Natural killer cell treated with Interleukin-12 subunit alpha and Interleukin-12 subunit beta and Interleukin-15 and Interleukin-18, amount 100 ng/mL, for 72 hours (primary cell): ENCODE measurements around the gene DDX3Y. TPM values are rescaled to one million over a fixed set of nuclear protein-coding genes. Genes with fewer than 3 reads are reported as not detected.
A peak's percentile ranks its signal among the peaks of the same experiment; 100 is the strongest.

Experiments
- ATAC-seq, 2 donors: fragments of 150-1000 bp; cut with Tn5 transposase in 1 of 2; sonication (Bioruptor Pico), chemical (Tn5 transposase) in 1 of 2; 2 replicates each; pipeline ENCODE4 v1.10.0; 2021
- DNase-seq: peaks from one replicate; pipeline ENCODE4 v3.0.0; 2022; ENCODE audit warnings: low spot score
- H3K27ac Mint-ChIP-seq, 2 donors: 1 replicate in 1 of 2; 2 replicates in 1 of 2; pipeline ENCODE4 v1.8.0; 2022; ENCODE audit warnings: mixed read lengths in 2 of 2, mild to moderate bottlenecking in 1 of 2, moderate library complexity in 1 of 2
- H3K27me3 Mint-ChIP-seq, 2 donors: 1 replicate in 1 of 2; 2 replicates in 1 of 2; pipeline ENCODE4 v1.8.0; 2022; ENCODE audit warnings: mixed read lengths in 2 of 2
- H3K36me3 Mint-ChIP-seq: one replicate; pipeline ENCODE4 v1.8.0; 2022; ENCODE audit warnings: mixed read lengths
- H3K4me1 Mint-ChIP-seq, 2 donors: 1 replicate in 1 of 2; 2 replicates in 1 of 2; pipeline ENCODE4 v1.8.0; 2022; ENCODE audit warnings: low read depth in 2 of 2, mixed read lengths in 2 of 2, mild to moderate bottlenecking in 1 of 2
- H3K4me3 Mint-ChIP-seq: one replicate; pipeline ENCODE4 v1.8.0; 2022; ENCODE audit warnings: mixed read lengths
- H3K9me3 Mint-ChIP-seq: 2 replicates; pipeline ENCODE4 v1.8.0; 2022; ENCODE audit warnings: mixed read lengths
- total RNA-seq, 2 donors: library from RNA; stranded (reverse); gene quantifications; one replicate each; pipeline ENCODE4 v1.2.3, GENCODE V29; 2022

The DDX3Y gene
- 10 to 100 TPM in 1 of 2 donors, not detected in 1; 80.5 TPM for total RNA-seq

GRCh38 chrY:12904618-12905516 is at the start of gene DDX3Y:
DDX3Y (plus strand) TSS chrY:12904868; CDS start chrY:12904937, 69 bp downstream.
- Mint-ChIP-seq H3K9me3 (no peaks in the 10 kb centered on the region), H3K36me3 (peaks cover 8% of the 10 kb centered on the region), H3K27me3 (no peaks in the 10 kb centered on the region), H3K27ac (peak within 1 kb of the TSS in 1 of 2 donors; percentile 99), H3K4me1 (peaks cover 0 to 17% of the 10 kb centered on the region in 2 donors), H3K4me3 (peak within 1 kb of the TSS; percentile 97)
- peak in 1 of 2 donors; percentile 98 for ATAC-seq
- no peak for DNase-seq

GRCh38 chrY:12855791-12856275 is 48.8 kb upstream of the DDX3Y start:
- H3K4me3 Mint-ChIP-seq = no peak overlapping the region
- H3K9me3 Mint-ChIP-seq = no peaks in the 10 kb centered on the region
- ATAC-seq (no peak), DNase-seq (no peak)
- peaks cover 12% of the 10 kb centered on the region for H3K36me3 Mint-ChIP-seq
- no peaks in the 10 kb centered on the region for H3K27me3 Mint-ChIP-seq
- H3K27ac Mint-ChIP-seq = no peak overlapping the region
- H3K4me1 Mint-ChIP-seq = no peaks in the 10 kb centered on the region

GRCh38 chrY:12867960-12868359 is 36.7 kb upstream of the DDX3Y start:
- ATAC-seq (no peak), DNase-seq (no peak)
- no peaks in the 10 kb centered on the region for H3K4me1 Mint-ChIP-seq
- H3K9me3 Mint-ChIP-seq = no peaks in the 10 kb centered on the region
- no peak overlapping the region for H3K4me3 Mint-ChIP-seq
- H3K36me3 Mint-ChIP-seq = peaks cover 1% of the 10 kb centered on the region
- H3K27me3 Mint-ChIP-seq = no peaks in the 10 kb centered on the region
- no peak overlapping the region for H3K27ac Mint-ChIP-seq

- no peak for DNase-seq
- H3K4me1 Mint-ChIP-seq = no peaks in the 10 kb centered on the region
- peaks cover 0 to 7% of the 10 kb centered on the region in 2 donors for H3K27me3 Mint-ChIP-seq
- no peaks in the 10 kb centered on the region for H3K9me3 Mint-ChIP-seq
- H3K27ac Mint-ChIP-seq = no peak overlapping the region
- ATAC-seq = no peak
- no peaks in the 10 kb centered on the region for H3K36me3 Mint-ChIP-seq
- no peak overlapping the region for H3K4me3 Mint-ChIP-seq
These were observed 7.7 kb upstream of the DDX3Y start for GRCh38 chrY:12896973-12897372.

GRCh38 chrY:12898604-12899003 is 6.1 kb upstream of the DDX3Y start:
- no peak overlapping the region for H3K4me3 Mint-ChIP-seq
- peaks cover 0 to 7% of the 10 kb centered on the region in 2 donors for H3K27me3 Mint-ChIP-seq
- DNase-seq (no peak), ATAC-seq (no peak)
- H3K36me3 Mint-ChIP-seq = no peaks in the 10 kb centered on the region
- no peaks in the 10 kb centered on the region for H3K4me1 Mint-ChIP-seq
- no peak overlapping the region for H3K27ac Mint-ChIP-seq
- H3K9me3 Mint-ChIP-seq = no peaks in the 10 kb centered on the region

- H3K27me3 Mint-ChIP-seq = no peaks in the 10 kb centered on the region
- H3K4me3 Mint-ChIP-seq = peak overlapping the region; percentile 97
- H3K27ac Mint-ChIP-seq = peak overlapping the region in 1 of 2 donors; percentile 99
- H3K9me3 Mint-ChIP-seq = no peaks in the 10 kb centered on the region
- peaks cover 0 to 22% of the 10 kb centered on the region in 2 donors for H3K4me1 Mint-ChIP-seq
- DNase-seq = no peak
- ATAC-seq = peak in 1 of 2 donors; percentile 75
- peaks cover 11% of the 10 kb centered on the region for H3K36me3 Mint-ChIP-seq
These were observed 827 bp downstream of the DDX3Y start for GRCh38 chrY:12905517-12905872.

- H3K9me3 Mint-ChIP-seq = no peaks in the 10 kb centered on the region
- no peak for DNase-seq
- peaks cover 0 to 22% of the 10 kb centered on the region in 2 donors for H3K4me1 Mint-ChIP-seq
- H3K4me3 Mint-ChIP-seq = peak overlapping the region; percentile 97
- H3K27me3 Mint-ChIP-seq = no peaks in the 10 kb centered on the region
- peak overlapping the region in 1 of 2 donors; percentile 99 for H3K27ac Mint-ChIP-seq
- no peak for ATAC-seq
- peaks cover 11% of the 10 kb centered on the region for H3K36me3 Mint-ChIP-seq
These were observed 1.2 kb downstream of the DDX3Y start for GRCh38 chrY:12905895-12906294.

- peaks cover 27% of the 10 kb centered on the region for H3K36me3 Mint-ChIP-seq
- no peak overlapping the region for H3K27ac Mint-ChIP-seq
- no peaks in the 10 kb centered on the region for H3K27me3 Mint-ChIP-seq
- peaks cover 0 to 8% of the 10 kb centered on the region in 2 donors for H3K4me1 Mint-ChIP-seq
- no peak overlapping the region for H3K4me3 Mint-ChIP-seq
- ATAC-seq (no peak), DNase-seq (no peak)
- H3K9me3 Mint-ChIP-seq = no peaks in the 10 kb centered on the region
These were observed 8.9 kb downstream of the DDX3Y start for GRCh38 chrY:12913541-12913940.

GRCh38 chrY:12928043-12928442 is 23.4 kb downstream of the DDX3Y start:
- ATAC-seq (no peak), DNase-seq (no peak)
- Mint-ChIP-seq H3K27ac (no peak overlapping the region), H3K9me3 (no peaks in the 10 kb centered on the region), H3K27me3 (no peaks in the 10 kb centered on the region), H3K4me1 (no peaks in the 10 kb centered on the region), H3K4me3 (no peak overlapping the region), H3K36me3 (no peaks in the 10 kb centered on the region)

- H3K4me1 Mint-ChIP-seq = no peaks in the 10 kb centered on the region
- ATAC-seq (no peak), DNase-seq (no peak)
- H3K9me3 Mint-ChIP-seq = no peaks in the 10 kb centered on the region
- H3K27me3 Mint-ChIP-seq = no peaks in the 10 kb centered on the region
- no peak overlapping the region for H3K27ac Mint-ChIP-seq
- no peak overlapping the region for H3K4me3 Mint-ChIP-seq
- no peaks in the 10 kb centered on the region for H3K36me3 Mint-ChIP-seq
These were observed 37.3 kb downstream of the DDX3Y start for GRCh38 chrY:12941725-12942687.

Other genes with a start within 250 kb of the DDX3Y start
- 10 to 100 TPM in 1 of 2 donors, not detected in 1; 16.1 TPM for gene USP9Y, start 203.6 kb upstream of the DDX3Y start, total RNA-seq